Type B pancreatic cell (in vitro differentiated cells): Measurements from ENCODE around the gene OGDH. TPM values are rescaled to one million over a fixed set of nuclear protein-coding genes. Genes with fewer than 3 reads are reported as not detected.

Experiments
- DNase-seq: peaks from one replicate; pipeline ENCODE4 v3.0.0; 2021; ENCODE audit warnings: mixed read lengths; ENCODE audit not compliant: unreplicated experiment; ENCODE audit errors: extremely low spot score
- H3K27ac Mint-ChIP-seq: 2 replicates; pipeline ENCODE4 v1.8.0; 2021; ENCODE audit warnings: mild to moderate bottlenecking, mixed read lengths
- H3K27me3 Mint-ChIP-seq: 2 replicates; pipeline ENCODE4 v1.8.0; 2021; ENCODE audit warnings: mixed read lengths
- H3K36me3 Mint-ChIP-seq: 2 replicates; pipeline ENCODE4 v1.8.0; 2021; ENCODE audit warnings: mixed read lengths
- H3K4me1 Mint-ChIP-seq: one replicate; pipeline ENCODE4 v1.8.0; 2021; ENCODE audit warnings: mixed read lengths; ENCODE audit not compliant: unreplicated experiment
- H3K4me3 Mint-ChIP-seq: 2 replicates; pipeline ENCODE4 v1.8.0; 2021; ENCODE audit warnings: mild to moderate bottlenecking, mixed read lengths
- H3K9me3 Mint-ChIP-seq: 2 replicates; pipeline ENCODE4 v1.8.0; 2021; ENCODE audit warnings: mixed read lengths
- total RNA-seq: library from RNA; stranded (reverse); gene quantifications from 2 replicates; pipeline ENCODE4 v1.2.1, GENCODE V29; 2021; ENCODE audit warnings: low replicate concordance
- TF ChIP-seq, protein P1 (sequence below): fragments of 200-600 bp; sonication (generic); conservative IDR thresholded peaks from 2 replicates; pipeline ENCODE4 v1.5.0; 2021; ENCODE audit warnings: antibody characterized with exemption, mild to moderate bottlenecking

Gene OGDH
- total RNA-seq, 1 donor from 2014 or later: 92.8 TPM

DNA sequence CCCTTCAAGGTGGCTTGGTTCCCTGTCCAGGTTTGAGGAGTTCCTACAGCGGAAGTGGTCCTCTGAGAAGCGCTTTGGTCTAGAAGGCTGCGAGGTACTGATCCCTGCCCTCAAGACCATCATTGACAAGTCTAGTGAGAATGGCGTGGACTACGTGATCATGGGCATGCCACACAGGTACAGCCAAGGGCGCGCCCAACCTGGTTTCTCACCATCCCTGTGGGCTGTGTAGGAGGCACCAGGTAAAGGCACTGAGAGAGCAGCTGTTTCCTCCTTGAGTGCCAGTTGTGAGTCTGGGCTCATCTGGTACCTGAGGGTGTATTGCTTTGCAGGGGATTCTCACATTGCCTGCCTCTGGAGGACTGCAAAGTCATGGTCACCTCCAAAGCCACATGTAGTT is 68.0 kb downstream of the OGDH start:
- peaks cover 15% of the 10 kb centered on the region for H3K36me3 Mint-ChIP-seq
- H3K4me1 Mint-ChIP-seq: peaks cover 5% of the 10 kb centered on the region
- DNase-seq: no peak
- H3K27me3 Mint-ChIP-seq: no peaks in the 10 kb centered on the region
- H3K4me3 Mint-ChIP-seq: no peak overlapping the region
- TF ChIP-seq, protein P1, sequence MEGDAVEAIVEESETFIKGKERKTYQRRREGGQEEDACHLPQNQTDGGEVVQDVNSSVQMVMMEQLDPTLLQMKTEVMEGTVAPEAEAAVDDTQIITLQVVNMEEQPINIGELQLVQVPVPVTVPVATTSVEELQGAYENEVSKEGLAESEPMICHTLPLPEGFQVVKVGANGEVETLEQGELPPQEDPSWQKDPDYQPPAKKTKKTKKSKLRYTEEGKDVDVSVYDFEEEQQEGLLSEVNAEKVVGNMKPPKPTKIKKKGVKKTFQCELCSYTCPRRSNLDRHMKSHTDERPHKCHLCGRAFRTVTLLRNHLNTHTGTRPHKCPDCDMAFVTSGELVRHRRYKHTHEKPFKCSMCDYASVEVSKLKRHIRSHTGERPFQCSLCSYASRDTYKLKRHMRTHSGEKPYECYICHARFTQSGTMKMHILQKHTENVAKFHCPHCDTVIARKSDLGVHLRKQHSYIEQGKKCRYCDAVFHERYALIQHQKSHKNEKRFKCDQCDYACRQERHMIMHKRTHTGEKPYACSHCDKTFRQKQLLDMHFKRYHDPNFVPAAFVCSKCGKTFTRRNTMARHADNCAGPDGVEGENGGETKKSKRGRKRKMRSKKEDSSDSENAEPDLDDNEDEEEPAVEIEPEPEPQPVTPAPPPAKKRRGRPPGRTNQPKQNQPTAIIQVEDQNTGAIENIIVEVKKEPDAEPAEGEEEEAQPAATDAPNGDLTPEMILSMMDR: no peak
- H3K9me3 Mint-ChIP-seq: no peaks in the 10 kb centered on the region
- H3K27ac Mint-ChIP-seq: no peak overlapping the region

DNA sequence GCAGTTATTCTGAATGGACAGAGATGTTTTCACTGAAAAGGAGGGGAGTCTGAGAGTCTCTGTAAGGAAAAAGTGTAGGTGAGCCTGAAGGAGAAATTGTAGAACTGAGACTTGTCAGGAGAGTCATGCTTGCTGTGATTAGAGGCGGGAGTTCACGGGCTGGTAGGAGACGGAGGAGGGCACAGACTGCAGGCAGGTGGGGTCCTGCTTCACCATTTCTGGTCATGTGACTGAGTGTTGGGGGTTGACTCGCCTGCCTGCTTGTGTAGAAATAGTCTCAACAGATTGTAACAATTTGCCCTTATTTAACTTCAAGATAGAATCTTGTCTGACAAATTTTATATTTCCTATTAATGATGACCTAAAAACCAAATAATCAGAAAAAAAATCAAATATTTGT is 70.3 kb downstream of the OGDH start:
- peaks cover 5% of the 10 kb centered on the region for H3K4me1 Mint-ChIP-seq
- TF ChIP-seq, protein P1: no peak
- peaks cover 10% of the 10 kb centered on the region for H3K36me3 Mint-ChIP-seq
- H3K27me3 Mint-ChIP-seq: no peaks in the 10 kb centered on the region
- no peak overlapping the region for H3K27ac Mint-ChIP-seq
- no peaks in the 10 kb centered on the region for H3K9me3 Mint-ChIP-seq
- H3K4me3 Mint-ChIP-seq: no peak overlapping the region
- DNase-seq: no peak

DNA sequence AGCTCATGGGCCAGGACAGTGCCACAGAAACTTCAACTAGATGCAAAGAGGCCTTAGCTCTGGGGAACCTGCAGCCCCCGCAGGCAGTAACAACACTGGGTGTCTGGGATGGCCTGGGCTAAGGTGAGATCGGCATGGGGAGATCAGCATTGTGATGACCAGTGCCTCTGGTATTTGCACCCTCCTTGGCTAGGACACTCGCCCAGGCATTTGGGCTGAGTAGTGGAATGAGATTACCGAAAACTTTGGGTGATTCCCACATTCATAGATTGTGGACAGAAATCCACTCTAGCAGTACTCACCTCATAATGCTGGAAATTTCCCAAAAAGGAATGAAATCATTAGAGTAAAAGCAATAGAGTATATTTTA is 71.7 kb downstream of the OGDH start:
- Mint-ChIP-seq H3K36me3 (peaks cover 10% of the 10 kb centered on the region), H3K4me3 (no peak overlapping the region), H3K9me3 (no peaks in the 10 kb centered on the region), H3K27me3 (no peaks in the 10 kb centered on the region), H3K4me1 (peaks cover 5% of the 10 kb centered on the region), H3K27ac (peak overlapping the region; percentile 65)
- TF ChIP-seq, protein P1: no peak
- no peak for DNase-seq

DNA sequence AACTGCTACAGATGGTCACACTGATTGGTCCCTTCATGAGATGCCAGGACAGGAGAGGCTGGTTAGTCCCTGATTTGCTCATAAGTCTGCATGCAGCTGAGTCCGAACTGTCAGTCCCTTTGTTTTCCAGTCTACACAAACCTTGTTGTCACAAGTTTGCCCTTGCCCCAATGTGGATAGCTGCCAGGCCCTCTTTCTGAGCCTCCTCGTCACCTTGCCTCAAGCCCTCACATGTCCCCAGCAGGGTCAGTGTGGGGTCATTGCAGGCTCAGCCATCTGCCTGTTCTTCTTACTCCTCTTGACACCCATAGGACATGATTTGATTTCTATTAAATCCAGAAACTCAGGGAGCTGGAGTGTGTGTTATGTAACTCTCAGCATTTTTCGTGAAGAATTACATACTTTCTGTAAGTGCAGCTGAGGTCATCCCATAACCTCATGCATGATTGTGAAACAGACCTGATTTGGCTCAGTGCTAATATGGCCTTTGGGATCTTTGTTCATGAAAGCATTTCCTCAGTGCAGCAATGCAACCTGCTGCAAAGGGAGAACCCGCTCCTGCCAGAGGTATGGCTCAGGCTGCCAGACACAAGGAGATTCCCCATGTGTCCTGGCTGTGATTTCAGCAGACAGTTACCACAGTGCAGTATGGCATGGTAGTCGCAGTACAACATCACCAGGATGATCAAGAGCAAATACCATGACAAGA is 72.2 kb downstream of the OGDH start:
- H3K27me3 Mint-ChIP-seq: no peaks in the 10 kb centered on the region
- no peaks in the 10 kb centered on the region for H3K9me3 Mint-ChIP-seq
- peaks cover 10% of the 10 kb centered on the region for H3K36me3 Mint-ChIP-seq
- H3K4me3 Mint-ChIP-seq: no peak overlapping the region
- peak overlapping the region; percentile 65 for H3K27ac Mint-ChIP-seq
- H3K4me1 Mint-ChIP-seq: peaks cover 5% of the 10 kb centered on the region
- TF ChIP-seq, protein P1: no peak
- DNase-seq: peak; percentile 51

DNA sequence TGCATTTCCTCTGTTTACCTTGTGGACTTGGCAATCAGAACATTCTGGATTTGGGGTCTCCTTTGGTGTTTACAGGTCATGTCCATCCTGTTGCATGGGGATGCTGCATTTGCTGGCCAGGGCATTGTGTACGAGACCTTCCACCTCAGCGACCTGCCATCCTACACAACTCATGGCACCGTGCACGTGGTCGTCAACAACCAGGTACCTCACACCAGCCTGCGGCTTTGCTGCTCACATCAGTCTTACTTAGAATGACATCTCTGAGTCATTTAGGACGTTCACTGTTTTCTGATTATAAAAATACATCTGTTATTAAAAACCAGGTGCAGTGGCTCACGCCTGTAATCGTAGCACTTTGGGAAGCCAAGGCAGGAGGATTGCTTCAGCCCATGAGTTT is 75.2 kb downstream of the OGDH start:
- Mint-ChIP-seq H3K36me3 (peaks cover 26% of the 10 kb centered on the region), H3K9me3 (no peaks in the 10 kb centered on the region), H3K27ac (no peak overlapping the region), H3K4me1 (peaks cover 5% of the 10 kb centered on the region), H3K4me3 (no peak overlapping the region), H3K27me3 (no peaks in the 10 kb centered on the region)
- peak; percentile 22 for DNase-seq
- TF ChIP-seq, protein P1: no peak
